Osteocyte (in vitro differentiated cells): ENCODE data around the gene MIER2. TPM values are rescaled to one million over a fixed set of nuclear protein-coding genes. Genes with fewer than 3 reads are reported as not detected.
"Not testable (repeated sequence)": the region's sequence is repeated elsewhere in the genome, so short reads cannot be mapped to it uniquely, and the experiment has no call there.

Source experiments
- DNase-seq: peaks from one replicate; pipeline ENCODE4 v3.0.0; 2021; ENCODE audit warnings: mixed read lengths; ENCODE audit not compliant: unreplicated experiment; ENCODE audit errors: extremely low spot score
- H3K27ac Mint-ChIP-seq: one replicate; pipeline ENCODE4 v1.8.0; 2021; ENCODE audit warnings: mild to moderate bottlenecking, mixed read lengths; ENCODE audit not compliant: unreplicated experiment
- H3K27me3 Mint-ChIP-seq: one replicate; pipeline ENCODE4 v1.8.0; 2021; ENCODE audit warnings: mixed read lengths; ENCODE audit not compliant: unreplicated experiment
- H3K36me3 Mint-ChIP-seq: one replicate; pipeline ENCODE4 v1.8.0; 2021; ENCODE audit warnings: mixed read lengths; ENCODE audit not compliant: unreplicated experiment
- H3K4me1 Mint-ChIP-seq: one replicate; pipeline ENCODE4 v1.8.0; 2021; ENCODE audit warnings: mixed read lengths; ENCODE audit not compliant: unreplicated experiment
- H3K4me3 Mint-ChIP-seq: one replicate; pipeline ENCODE4 v1.8.0; 2021; ENCODE audit warnings: mild to moderate bottlenecking, moderate library complexity, mixed read lengths; ENCODE audit not compliant: unreplicated experiment
- H3K9me3 Mint-ChIP-seq: one replicate; pipeline ENCODE4 v1.8.0; 2021; ENCODE audit warnings: mixed read lengths; ENCODE audit not compliant: unreplicated experiment
- long read RNA-seq: library from polyadenylated mRNA; unstranded; transcript quantifications from one replicate; pipeline ENCODE4 v2.0.0, GENCODE V29; 2021
- total RNA-seq: library from RNA; stranded (reverse); gene quantifications from 2 replicates; pipeline ENCODE4 v1.2.1, GENCODE V29; 2021
- TF ChIP-seq, protein P1 (sequence below): fragments of 200-600 bp; sonication (generic); IDR thresholded peaks from 2 replicates; pipeline ENCODE4 v1.5.0; 2021; ENCODE audit warnings: antibody characterized with exemption, mild to moderate bottlenecking, moderate library complexity

Gene MIER2, protein sequence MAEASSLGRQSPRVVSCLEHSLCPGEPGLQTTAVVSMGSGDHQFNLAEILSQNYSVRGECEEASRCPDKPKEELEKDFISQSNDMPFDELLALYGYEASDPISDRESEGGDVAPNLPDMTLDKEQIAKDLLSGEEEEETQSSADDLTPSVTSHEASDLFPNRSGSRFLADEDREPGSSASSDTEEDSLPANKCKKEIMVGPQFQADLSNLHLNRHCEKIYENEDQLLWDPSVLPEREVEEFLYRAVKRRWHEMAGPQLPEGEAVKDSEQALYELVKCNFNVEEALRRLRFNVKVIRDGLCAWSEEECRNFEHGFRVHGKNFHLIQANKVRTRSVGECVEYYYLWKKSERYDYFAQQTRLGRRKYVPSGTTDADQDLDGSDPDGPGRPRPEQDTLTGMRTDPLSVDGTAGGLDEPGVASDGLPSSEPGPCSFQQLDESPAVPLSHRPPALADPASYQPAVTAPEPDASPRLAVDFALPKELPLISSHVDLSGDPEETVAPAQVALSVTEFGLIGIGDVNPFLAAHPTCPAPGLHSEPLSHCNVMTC
- total RNA-seq, result 31.6 and 35.9 TPM in 2 replicates
- long read RNA-seq, result 0 reads

DNA sequence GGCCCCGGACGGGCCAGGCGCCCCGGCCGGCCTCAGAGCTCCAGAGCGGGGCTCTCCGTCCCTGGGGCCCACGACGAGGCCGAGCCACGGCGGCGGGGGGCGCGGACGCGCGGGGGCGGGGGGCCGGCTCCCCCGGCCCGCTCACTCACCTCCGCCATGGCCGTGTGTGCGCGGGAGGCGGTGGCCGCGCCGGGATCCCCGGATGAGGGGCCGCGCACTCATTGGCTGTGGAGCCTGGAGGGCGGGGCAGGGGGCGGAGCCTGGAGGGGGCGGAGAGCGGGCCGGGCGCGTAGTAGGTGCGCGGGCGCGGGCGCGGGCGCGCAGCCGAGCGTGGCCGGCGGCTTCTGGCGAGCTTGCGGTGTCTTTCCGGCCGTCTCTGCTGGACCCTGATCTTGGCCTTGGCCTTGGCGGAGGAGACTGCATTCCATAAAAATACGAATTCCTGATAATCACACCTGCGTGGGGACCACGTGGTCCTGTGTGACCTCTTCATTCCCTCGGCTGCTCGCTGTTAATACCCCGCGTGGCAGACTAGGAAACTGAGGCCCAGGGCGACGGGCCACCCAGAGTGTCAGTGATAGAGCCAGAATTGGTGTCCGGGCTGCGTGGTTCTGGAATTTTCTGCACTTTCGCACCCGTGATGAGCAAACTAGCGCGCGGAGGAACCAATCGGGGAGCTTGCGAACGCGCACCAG is at the start of gene MIER2:
Gene MIER2, minus strand, starts transcription at position 172 of the 695 bp plus-strand sequence. Its CDS starts 14 bp downstream, at position 158.
- H3K27me3 Mint-ChIP-seq, result no peaks in the 10 kb centered on the region
- peak; percentile 98 for DNase-seq
- peaks cover 44% of the 10 kb centered on the region for H3K4me1 Mint-ChIP-seq
- TF ChIP-seq, protein P1, sequence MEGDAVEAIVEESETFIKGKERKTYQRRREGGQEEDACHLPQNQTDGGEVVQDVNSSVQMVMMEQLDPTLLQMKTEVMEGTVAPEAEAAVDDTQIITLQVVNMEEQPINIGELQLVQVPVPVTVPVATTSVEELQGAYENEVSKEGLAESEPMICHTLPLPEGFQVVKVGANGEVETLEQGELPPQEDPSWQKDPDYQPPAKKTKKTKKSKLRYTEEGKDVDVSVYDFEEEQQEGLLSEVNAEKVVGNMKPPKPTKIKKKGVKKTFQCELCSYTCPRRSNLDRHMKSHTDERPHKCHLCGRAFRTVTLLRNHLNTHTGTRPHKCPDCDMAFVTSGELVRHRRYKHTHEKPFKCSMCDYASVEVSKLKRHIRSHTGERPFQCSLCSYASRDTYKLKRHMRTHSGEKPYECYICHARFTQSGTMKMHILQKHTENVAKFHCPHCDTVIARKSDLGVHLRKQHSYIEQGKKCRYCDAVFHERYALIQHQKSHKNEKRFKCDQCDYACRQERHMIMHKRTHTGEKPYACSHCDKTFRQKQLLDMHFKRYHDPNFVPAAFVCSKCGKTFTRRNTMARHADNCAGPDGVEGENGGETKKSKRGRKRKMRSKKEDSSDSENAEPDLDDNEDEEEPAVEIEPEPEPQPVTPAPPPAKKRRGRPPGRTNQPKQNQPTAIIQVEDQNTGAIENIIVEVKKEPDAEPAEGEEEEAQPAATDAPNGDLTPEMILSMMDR, result no peak
- no peaks in the 10 kb centered on the region for H3K9me3 Mint-ChIP-seq
- H3K4me3 Mint-ChIP-seq, result peak within 1 kb of the TSS; percentile 78
- H3K36me3 Mint-ChIP-seq, result peaks cover 5% of the 10 kb centered on the region
- H3K27ac Mint-ChIP-seq, result peak within 1 kb of the TSS; percentile 71

DNA sequence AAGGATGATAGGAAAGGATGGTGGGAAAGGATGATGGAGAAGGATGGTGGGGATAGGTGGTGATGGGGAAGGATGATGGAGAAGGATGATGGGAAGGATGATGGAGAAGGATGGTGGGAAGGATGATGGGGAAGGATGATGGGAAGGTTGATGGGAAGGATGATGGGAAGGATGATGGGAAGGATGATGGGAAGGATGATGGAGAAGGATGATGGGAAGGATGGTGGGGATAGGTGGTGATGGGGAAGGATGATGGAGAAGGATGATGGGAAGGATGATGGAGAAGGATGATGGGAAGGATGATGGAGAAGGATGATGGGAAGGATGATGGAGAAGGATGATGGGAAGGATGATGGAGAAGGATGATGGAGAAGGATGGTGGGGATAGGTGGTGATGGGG is 49.0 kb upstream of the MIER2 start:
- not testable (repeated sequence) for H3K4me1 Mint-ChIP-seq, H3K4me3 Mint-ChIP-seq, H3K9me3 Mint-ChIP-seq, H3K27me3 Mint-ChIP-seq, DNase-seq, H3K36me3 Mint-ChIP-seq, H3K27ac Mint-ChIP-seq

DNA sequence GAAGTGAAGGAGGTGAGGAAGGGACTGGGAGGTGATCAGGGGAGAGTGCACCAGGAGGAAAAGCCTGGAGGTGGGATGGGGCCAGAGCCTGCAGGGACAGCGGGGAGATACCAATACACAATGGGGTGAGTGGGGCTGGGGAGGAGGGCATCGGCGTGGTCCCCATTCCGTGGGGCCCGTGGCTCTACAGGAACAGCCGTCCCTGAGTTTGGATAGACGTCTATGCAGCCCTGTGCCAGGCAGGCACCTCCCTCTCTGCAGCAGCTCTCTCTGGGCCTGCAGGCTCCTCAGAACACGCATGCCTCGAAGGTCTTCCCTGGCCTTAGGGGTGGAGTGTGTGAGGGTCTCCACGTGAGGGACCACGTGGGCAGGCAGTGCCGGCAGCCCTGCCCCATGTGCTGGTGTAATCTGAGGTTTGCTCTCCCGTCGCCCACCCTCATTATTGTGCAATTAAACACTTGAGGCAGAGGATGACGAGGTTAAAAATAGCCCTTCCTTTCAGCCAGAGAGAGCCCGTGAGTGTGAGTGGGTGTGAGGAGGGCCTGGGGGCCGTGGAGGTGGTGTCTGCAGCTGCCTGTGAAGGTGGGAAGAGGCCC is 47.9 kb upstream of the MIER2 start:
- H3K4me3 Mint-ChIP-seq, result no peak overlapping the region
- no peak overlapping the region for H3K27ac Mint-ChIP-seq
- no peaks in the 10 kb centered on the region for H3K36me3 Mint-ChIP-seq
- no peak for DNase-seq
- TF ChIP-seq, protein P1, result no peak
- peaks cover 3% of the 10 kb centered on the region for H3K27me3 Mint-ChIP-seq
- no peaks in the 10 kb centered on the region for H3K4me1 Mint-ChIP-seq
- H3K9me3 Mint-ChIP-seq, result no peaks in the 10 kb centered on the region

DNA sequence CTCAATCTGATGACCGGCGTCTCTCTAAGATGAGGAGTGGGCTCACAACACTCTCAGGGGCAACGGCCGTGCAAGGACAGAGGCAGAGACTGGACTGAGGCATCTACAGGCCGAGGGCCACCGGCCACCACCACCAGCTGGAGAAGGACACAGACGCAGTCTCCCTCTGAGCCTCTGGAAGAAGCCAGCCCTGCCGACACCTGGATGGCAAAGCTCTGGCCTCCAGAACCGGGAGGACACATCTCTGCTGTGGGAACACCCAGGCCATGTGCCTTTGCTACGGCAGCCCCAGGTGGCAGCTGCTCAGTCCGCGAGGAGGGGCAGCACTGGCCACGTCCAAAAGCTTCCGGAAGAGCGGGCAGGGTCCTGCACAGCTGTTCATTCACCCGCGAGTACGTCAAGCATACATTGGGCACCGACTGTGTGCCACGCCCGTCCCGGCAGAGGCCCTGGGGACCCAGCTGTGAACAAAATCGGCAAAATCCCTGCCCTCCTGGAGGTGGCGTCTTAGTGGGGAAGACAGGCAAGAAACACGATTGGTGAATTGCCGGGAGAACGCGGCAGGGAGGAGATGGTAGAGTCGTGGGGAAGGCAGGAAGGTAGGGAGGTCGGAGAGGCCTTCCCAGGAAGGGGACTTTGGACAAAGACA is 47.3 kb upstream of the MIER2 start:
- TF ChIP-seq, protein P1, result no peak
- H3K27ac Mint-ChIP-seq, result no peak overlapping the region
- no peak overlapping the region for H3K4me3 Mint-ChIP-seq
- H3K36me3 Mint-ChIP-seq, result no peaks in the 10 kb centered on the region
- H3K9me3 Mint-ChIP-seq, result no peaks in the 10 kb centered on the region
- no peaks in the 10 kb centered on the region for H3K4me1 Mint-ChIP-seq
- peaks cover 4% of the 10 kb centered on the region for H3K27me3 Mint-ChIP-seq
- no peak for DNase-seq

DNA sequence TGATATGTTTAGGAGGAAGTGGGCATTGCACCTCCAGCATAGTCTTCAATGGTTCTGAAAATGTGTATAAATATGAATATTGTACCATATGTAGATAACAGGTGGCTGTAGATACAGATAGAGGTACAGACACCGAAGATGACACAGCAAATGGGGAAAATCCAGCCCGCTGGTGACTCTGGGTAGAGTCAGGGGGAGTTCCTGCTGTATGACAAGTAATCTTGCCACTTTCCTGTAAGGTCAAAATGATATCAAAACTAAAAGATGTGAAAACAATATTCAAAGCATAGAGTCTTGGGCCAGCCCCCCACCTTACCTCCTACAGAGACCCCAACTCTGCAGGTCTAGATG is 46.6 kb upstream of the MIER2 start:
- H3K27ac Mint-ChIP-seq, result no peak overlapping the region
- H3K9me3 Mint-ChIP-seq, result no peaks in the 10 kb centered on the region
- H3K4me3 Mint-ChIP-seq, result no peak overlapping the region
- peaks cover 9% of the 10 kb centered on the region for H3K27me3 Mint-ChIP-seq
- H3K4me1 Mint-ChIP-seq, result no peaks in the 10 kb centered on the region
- DNase-seq, result no peak
- TF ChIP-seq, protein P1, result no peak
- H3K36me3 Mint-ChIP-seq, result no peaks in the 10 kb centered on the region
